B cell (primary cell): Measurements from ENCODE around the gene ABTB2.

Experiments
- CTCF ChIP-seq: fragments of 200-600 bp; IDR thresholded peaks from one replicate; pipeline ENCODE4 v1.8.0; 2022; ENCODE audit warnings: antibody characterized with exemption, mild to moderate bottlenecking
- EZH2 ChIP-seq: IDR thresholded peaks from 2 replicates; pipeline ENCODE4 v1.6.1; 2012; ENCODE audit warnings: borderline replicate concordance, low read depth, mild to moderate bottlenecking, moderate library complexity, low read length; ENCODE audit not compliant: insufficient read depth, poor library complexity, severe bottlenecking

DNA sequence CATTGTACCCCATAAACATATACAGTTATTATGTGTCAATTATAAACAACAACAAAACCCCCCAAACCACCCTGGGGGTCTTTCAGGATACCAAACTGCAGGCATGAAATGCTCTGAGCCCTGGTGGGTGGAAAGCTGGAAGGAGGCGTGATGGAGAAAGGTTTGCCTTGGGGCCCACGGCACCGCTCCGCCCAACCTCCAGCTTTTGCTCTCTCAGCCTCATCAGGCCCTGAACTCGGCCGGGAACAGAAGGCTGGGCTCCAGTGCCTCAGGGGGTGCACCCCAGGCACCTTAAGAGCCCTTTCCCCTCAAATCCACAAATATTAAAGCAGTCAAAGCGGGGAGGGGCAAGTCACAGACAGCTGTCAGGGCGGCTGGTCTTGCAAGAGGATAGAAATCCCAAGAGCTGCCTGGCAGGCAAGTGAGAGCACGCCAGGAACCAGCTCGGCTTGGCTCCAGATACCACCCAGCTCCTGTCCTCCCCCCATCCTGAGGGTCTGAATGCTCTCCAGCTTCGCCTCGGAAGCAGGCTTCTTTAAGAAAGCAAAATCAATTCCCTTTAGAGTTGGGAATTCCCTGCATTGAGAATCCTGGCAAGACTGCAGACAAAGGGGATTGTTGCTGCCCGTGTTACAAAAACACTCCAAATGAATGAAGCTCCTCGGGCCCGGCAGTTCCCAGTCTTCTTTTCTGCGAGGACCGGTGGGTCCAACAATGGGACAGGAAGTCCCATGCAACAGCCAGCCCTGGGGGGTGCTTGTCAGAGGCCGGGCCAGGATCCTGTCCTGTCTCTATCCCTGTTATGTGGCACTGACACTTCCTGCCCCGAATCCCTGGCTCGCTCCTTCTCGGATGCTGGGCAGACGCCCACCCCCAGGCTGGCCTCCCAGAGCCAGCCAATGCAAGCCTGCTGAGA, 171.6 kb downstream of the ABTB2 start:
- TF ChIP-seq CTCF (no peak), EZH2 (no peak)
